ENCODE measurements around the gene PLEKHF1. TPM values are rescaled to one million over a fixed set of nuclear protein-coding genes. Genes with fewer than 3 reads are reported as not detected.

PLEKHF1 gene
- total and polyA plus RNA-seq, 7 donors: 5.1 to 119 (median 60.2) TPM

DNA sequence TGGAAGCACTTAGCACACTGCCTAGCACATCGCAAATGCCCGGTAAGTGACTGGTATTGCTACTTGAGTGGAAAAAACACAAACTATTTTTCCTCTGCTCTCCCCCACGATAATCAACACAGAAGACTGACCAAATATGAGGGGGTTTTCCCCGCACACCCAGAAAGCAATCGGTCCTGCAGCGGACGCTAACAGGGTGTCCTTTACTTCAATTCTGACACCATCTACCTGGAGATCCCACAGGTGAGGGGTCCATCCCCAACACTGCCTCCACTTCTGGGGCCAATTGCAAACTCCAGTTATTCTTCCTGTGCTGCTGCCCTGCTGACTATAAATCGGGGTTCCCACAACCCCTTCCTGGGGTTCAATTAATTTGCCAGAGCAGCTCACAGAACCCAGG lies 26.2 kb upstream of the PLEKHF1 start:
- ATAC-seq (no peak), DNase-seq (no peak)
- Histone ChIP-seq H3K36me3 (ENCODE audit: insufficient read depth in 1 of 2, low read depth in 1 of 2) (no peaks in the 10 kb centered on the region), H3K9me3 (no peaks in the 10 kb centered on the region), H3K4me3 (no peak overlapping the region), H3K4me1 (no peaks in the 10 kb centered on the region), H3K27me3 (ENCODE audit: insufficient read depth in 3 of 3, low read length in 2 of 3) (no peaks in the 10 kb centered on the region), H3K27ac (no peak overlapping the region)
- TF ChIP-seq, protein P1, sequence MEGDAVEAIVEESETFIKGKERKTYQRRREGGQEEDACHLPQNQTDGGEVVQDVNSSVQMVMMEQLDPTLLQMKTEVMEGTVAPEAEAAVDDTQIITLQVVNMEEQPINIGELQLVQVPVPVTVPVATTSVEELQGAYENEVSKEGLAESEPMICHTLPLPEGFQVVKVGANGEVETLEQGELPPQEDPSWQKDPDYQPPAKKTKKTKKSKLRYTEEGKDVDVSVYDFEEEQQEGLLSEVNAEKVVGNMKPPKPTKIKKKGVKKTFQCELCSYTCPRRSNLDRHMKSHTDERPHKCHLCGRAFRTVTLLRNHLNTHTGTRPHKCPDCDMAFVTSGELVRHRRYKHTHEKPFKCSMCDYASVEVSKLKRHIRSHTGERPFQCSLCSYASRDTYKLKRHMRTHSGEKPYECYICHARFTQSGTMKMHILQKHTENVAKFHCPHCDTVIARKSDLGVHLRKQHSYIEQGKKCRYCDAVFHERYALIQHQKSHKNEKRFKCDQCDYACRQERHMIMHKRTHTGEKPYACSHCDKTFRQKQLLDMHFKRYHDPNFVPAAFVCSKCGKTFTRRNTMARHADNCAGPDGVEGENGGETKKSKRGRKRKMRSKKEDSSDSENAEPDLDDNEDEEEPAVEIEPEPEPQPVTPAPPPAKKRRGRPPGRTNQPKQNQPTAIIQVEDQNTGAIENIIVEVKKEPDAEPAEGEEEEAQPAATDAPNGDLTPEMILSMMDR (IDR thresholded peaks at IDR 0.05): no peak
- WGBS, 3 donors: 86 to 94% (median 89%) methylated on average over 8 of the region's 8 CpGs
- intact Hi-C loops (cut with DNase I): no loop called here

DNA sequence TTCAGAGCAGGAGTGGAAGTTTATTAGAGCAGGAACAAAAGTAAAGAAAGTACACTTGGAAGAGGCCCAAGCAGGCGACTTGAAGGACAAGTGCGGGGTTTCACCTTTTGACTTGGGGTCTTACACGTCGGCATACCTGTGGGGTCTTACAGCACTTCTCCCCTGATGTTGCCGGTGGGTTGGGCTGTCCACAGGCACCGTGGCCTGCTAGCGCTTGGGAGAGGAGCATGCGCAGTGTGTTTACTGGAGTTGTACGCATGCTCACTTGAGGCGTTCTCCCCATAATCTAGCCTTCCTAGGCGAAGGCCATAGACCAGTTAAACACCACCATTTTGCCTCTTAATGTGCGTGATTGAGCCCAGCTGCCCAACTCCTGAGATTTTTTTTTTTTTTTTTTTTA lies 25.0 kb upstream of the PLEKHF1 start:
- H3K27ac ChIP-seq: no peak overlapping the region
- no peaks in the 10 kb centered on the region for H3K27me3 ChIP-seq (ENCODE audit: insufficient read depth in 3 of 3, low read length in 2 of 3)
- WGBS, 3 donors: 87 to 91% (median 89%) methylated on average over 12 of the region's 12 CpGs
- H3K4me1 ChIP-seq: no peaks in the 10 kb centered on the region
- no peak for ATAC-seq
- no peak for DNase-seq
- intact Hi-C loops (cut with DNase I): no loop called here
- no peaks in the 10 kb centered on the region for H3K9me3 ChIP-seq
- H3K4me3 ChIP-seq: no peak overlapping the region
- TF ChIP-seq, protein P1 (IDR thresholded peaks at IDR 0.05): no peak
- H3K36me3 ChIP-seq (ENCODE audit: insufficient read depth in 1 of 2, low read depth in 1 of 2): no peaks in the 10 kb centered on the region

DNA sequence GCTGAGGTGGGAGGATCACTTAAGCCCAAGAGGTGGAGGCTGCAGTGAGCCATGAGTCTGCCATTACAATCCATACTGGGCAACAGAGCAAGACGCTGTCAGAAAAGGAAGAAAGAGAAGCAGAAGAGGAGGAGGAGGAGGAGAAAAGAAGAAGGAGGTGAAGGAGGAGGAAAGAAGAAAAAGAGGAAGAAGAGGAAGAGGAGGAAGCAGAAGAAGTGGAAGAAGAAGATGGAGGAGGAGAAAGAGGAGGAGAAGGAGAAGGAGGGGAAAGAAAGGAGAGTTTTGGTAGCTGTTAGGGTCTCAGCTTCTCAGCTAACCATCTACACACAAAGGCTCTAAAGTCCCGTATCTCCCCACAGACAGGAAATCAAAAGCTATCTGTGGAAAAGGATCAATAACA lies 23.7 kb upstream of the PLEKHF1 start:
- Histone ChIP-seq H3K4me1 (peaks cover 11% of the 10 kb centered on the region), H3K9me3 (no peaks in the 10 kb centered on the region), H3K27ac (no peak overlapping the region), H3K27me3 (ENCODE audit: insufficient read depth in 3 of 3, low read length in 2 of 3) (no peaks in the 10 kb centered on the region), H3K36me3 (ENCODE audit: insufficient read depth in 1 of 2, low read depth in 1 of 2) (no peaks in the 10 kb centered on the region), H3K4me3 (no peak overlapping the region)
- TF ChIP-seq, protein P1 (IDR thresholded peaks at IDR 0.05): no peak
- intact Hi-C loops (cut with DNase I): no loop called here
- no peak for DNase-seq
- ATAC-seq: no peak
- WGBS, 3 donors: 83 to 90% (median 84%) methylated on average over 2 of the region's 2 CpGs

DNA sequence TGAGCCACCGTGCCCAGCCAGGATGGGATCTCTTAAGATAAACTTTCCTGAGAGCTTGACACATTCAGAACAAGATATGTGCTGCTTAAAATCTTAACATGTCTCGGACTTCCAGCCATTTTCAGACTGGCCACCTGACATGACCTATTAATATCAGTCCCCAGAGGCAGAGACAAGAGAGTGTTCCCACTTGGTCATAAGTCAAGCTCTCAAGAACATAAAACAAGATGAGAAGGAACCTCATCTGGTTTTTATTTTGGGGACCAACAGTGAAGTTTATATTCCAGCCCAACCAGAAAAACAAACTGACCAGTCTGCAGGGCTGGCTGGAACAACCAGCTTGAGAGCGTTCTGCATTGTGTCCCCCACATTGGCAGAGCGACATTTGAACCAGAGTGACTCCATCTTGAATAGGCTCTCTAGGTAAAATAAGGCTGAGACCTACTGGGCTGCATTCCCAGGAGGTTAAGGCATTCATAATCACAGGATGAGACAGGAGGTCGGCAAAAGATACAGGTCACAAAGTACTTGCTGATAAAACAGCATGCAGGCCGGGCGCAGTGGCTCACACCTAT lies 21.8 kb upstream of the PLEKHF1 start:
- intact Hi-C loops (cut with DNase I): no loop called here
- WGBS, 3 donors: 65 to 80% (median 72%) methylated on average over 7 of the region's 7 CpGs
- no peaks in the 10 kb centered on the region for H3K9me3 ChIP-seq

More for the DNA sequence above, 21.8 kb upstream of the PLEKHF1 start:
- Histone ChIP-seq H3K27ac (no peak overlapping the region), H3K4me1 (peaks cover 11% of the 10 kb centered on the region), H3K4me3 (no peak overlapping the region), H3K36me3 (ENCODE audit: insufficient read depth in 1 of 2, low read depth in 1 of 2) (no peaks in the 10 kb centered on the region), H3K27me3 (ENCODE audit: insufficient read depth in 3 of 3, low read length in 2 of 3) (no peaks in the 10 kb centered on the region)
- ATAC-seq (no peak), DNase-seq (no peak)
- TF ChIP-seq, protein P1 (IDR thresholded peaks at IDR 0.05): no peak
